Glutamatergic neuron (in vitro differentiated cells): ENCODE results near the gene TH. TPM values are rescaled to one million over a fixed set of nuclear protein-coding genes. Genes with fewer than 3 reads are reported as not detected.

Source experiments
- DNase-seq: peaks from one replicate; pipeline ENCODE4 v3.0.0; 2022
- H3K27ac Mint-ChIP-seq: one replicate; pipeline ENCODE4 v1.8.0; 2020; ENCODE audit warnings: mild to moderate bottlenecking, mixed read lengths, inconsistent platforms; ENCODE audit not compliant: unreplicated experiment
- H3K27me3 Mint-ChIP-seq: one replicate; pipeline ENCODE4 v1.8.0; 2020; ENCODE audit warnings: mild to moderate bottlenecking, moderate library complexity, mixed read lengths, inconsistent platforms; ENCODE audit not compliant: unreplicated experiment
- H3K36me3 Mint-ChIP-seq: one replicate; pipeline ENCODE4 v1.8.0; 2020; ENCODE audit warnings: mild to moderate bottlenecking, mixed read lengths, inconsistent platforms; ENCODE audit not compliant: unreplicated experiment
- H3K4me1 Mint-ChIP-seq: one replicate; pipeline ENCODE4 v1.8.0; 2020; ENCODE audit warnings: mild to moderate bottlenecking, low read depth, mixed read lengths, inconsistent platforms; ENCODE audit not compliant: unreplicated experiment
- H3K4me3 Mint-ChIP-seq: one replicate; pipeline ENCODE4 v1.8.0; 2020; ENCODE audit warnings: mild to moderate bottlenecking, mixed read lengths, inconsistent platforms; ENCODE audit not compliant: unreplicated experiment
- H3K9me3 Mint-ChIP-seq: one replicate; pipeline ENCODE4 v1.8.0; 2020; ENCODE audit warnings: mild to moderate bottlenecking, moderate library complexity, mixed read lengths, inconsistent platforms; ENCODE audit not compliant: unreplicated experiment
- total RNA-seq: library from RNA; stranded (reverse); fragmentation: NEBNext Ultra II Directional; extraction: Animal tissue kit (Norgen Biotek cat#: 25700); gene quantifications from one replicate; pipeline ENCODE4 v1.2.1, GENCODE V29; 2021; ENCODE audit not compliant: unreplicated experiment
- TF ChIP-seq, protein P1 (sequence below): fragments of 200-600 bp; sonication (generic); IDR thresholded peaks from one replicate; pipeline ENCODE4 v1.5.0; 2021; ENCODE audit not compliant: partially characterized antibody, unreplicated experiment

TH gene
- total RNA-seq, 1 donor from 2014 or later, result not detected

DNA sequence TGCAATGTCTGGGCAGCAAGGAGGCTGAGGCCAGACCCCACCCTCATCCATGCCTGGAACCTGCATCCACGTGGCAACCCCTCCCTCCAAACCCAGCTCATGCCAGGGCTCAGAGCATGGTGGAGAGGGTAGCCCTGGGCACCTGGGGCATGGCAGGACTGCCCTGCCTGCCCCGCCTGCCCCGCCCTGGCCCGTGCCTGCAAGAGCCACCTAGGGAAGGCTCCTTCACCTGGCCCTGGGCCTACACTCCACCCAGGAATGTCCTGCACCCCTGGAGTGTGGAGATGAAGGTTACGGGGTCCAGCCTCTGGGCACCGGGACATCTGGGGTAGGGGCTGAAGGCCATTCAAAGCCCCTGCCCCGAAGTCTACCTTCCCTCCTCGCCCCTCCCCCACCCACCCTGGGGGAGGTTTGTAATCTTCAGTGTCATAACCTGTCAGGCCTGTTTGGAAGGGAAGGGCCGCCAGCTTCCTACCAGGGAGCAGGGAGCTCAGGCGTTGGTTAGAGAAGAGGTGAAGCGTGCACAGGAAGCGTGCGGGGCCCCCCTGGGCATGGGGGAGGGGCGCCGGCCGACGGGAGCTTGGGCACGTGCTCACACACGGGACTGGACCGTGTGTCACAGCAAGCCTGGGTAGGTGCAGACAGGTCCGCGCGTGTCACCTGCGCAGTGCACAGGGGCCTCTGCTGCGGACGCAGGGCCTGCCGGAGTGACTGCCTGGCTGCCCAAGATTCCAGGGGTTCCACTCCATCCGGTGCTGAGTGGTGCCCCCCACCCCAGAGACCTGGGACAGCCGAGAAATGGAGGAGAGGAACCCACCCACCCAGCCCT lies 30.7 kb upstream of the TH start:
- Mint-ChIP-seq H3K36me3 (no peaks in the 10 kb centered on the region), H3K9me3 (peaks cover 1% of the 10 kb centered on the region), H3K4me3 (no peak overlapping the region), H3K27ac (no peak overlapping the region), H3K27me3 (peaks cover 4% of the 10 kb centered on the region), H3K4me1 (peaks cover 3% of the 10 kb centered on the region)
- no peak for DNase-seq
- TF ChIP-seq, protein P1, sequence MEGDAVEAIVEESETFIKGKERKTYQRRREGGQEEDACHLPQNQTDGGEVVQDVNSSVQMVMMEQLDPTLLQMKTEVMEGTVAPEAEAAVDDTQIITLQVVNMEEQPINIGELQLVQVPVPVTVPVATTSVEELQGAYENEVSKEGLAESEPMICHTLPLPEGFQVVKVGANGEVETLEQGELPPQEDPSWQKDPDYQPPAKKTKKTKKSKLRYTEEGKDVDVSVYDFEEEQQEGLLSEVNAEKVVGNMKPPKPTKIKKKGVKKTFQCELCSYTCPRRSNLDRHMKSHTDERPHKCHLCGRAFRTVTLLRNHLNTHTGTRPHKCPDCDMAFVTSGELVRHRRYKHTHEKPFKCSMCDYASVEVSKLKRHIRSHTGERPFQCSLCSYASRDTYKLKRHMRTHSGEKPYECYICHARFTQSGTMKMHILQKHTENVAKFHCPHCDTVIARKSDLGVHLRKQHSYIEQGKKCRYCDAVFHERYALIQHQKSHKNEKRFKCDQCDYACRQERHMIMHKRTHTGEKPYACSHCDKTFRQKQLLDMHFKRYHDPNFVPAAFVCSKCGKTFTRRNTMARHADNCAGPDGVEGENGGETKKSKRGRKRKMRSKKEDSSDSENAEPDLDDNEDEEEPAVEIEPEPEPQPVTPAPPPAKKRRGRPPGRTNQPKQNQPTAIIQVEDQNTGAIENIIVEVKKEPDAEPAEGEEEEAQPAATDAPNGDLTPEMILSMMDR, result no peak

DNA sequence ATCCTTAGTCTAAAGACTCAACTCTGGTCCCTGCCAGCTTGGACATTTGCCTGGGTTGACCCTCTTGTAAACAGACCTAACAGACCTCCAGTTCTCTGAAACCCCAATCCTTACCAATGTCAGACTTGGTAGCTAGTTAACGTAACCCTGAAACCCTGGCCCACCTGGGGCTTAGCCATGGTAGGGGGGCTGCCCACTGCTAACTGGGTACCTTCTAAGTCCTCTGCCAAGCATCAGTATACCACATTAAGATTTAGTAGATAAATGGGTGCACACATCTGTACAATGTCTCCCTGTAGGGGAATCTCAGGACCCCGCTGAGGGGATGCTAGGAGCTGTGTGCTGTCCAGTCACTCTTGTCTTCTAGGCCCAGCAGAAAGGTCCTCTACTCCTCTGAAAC lies 29.9 kb upstream of the TH start:
- H3K27ac Mint-ChIP-seq, result no peak overlapping the region
- no peak overlapping the region for H3K4me3 Mint-ChIP-seq
- H3K27me3 Mint-ChIP-seq, result peaks cover 9% of the 10 kb centered on the region
- TF ChIP-seq, protein P1, result no peak
- peaks cover 3% of the 10 kb centered on the region for H3K4me1 Mint-ChIP-seq
- no peaks in the 10 kb centered on the region for H3K36me3 Mint-ChIP-seq
- peaks cover 7% of the 10 kb centered on the region for H3K9me3 Mint-ChIP-seq
- DNase-seq, result no peak

DNA sequence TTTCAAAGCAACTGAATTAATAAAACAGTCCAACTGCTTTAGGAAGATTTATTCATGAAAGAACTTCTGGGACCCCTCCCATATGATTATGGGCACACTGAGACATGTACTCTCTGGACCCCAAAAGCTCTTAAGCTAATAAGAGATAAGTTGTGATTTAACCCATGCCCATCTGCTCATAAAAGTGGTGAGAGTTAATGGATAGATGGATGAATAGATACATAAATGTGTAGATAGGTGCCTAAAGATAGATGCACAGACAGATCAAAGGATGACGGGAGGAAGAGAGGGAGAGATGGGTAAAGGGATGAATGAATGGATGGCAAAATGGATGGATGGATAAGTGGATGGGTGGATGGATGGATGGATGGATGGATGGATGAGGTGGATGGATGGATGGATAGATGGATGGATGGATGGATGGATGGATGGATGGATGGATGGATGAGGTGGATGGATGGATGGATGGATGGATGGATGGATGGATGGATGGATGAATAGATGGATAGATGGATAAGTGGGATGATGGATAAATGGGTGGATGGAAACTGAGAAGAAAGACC lies 29.4 kb upstream of the TH start:
- Mint-ChIP-seq H3K9me3 (peaks cover 12% of the 10 kb centered on the region), H3K27ac (no peak overlapping the region), H3K4me3 (no peak overlapping the region), H3K27me3 (peaks cover 9% of the 10 kb centered on the region), H3K36me3 (no peaks in the 10 kb centered on the region), H3K4me1 (peaks cover 3% of the 10 kb centered on the region)
- TF ChIP-seq, protein P1, result no peak
- no peak for DNase-seq

DNA sequence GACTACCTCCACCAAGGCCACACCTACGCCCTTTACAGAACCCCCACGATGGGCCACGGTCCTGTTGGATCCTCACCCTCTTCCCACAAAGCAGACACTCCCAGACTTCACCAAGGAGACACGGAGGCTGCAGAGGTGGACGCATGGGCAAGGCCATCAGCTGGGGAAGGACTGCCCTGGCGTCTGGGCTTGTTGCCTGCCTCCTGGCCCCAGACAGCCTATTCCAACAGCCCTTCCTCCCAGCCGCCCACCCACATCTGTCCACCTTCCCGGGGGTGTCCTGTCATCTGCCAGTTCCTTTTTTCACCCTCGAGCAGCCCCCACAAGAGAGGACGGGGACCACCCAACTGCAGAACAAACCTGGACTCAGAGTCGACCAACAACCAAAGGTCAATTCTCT lies 28.9 kb upstream of the TH start:
- DNase-seq, result peak; percentile 10
- H3K9me3 Mint-ChIP-seq, result peaks cover 12% of the 10 kb centered on the region
- TF ChIP-seq, protein P1, result no peak
- no peak overlapping the region for H3K27ac Mint-ChIP-seq
- peaks cover 9% of the 10 kb centered on the region for H3K27me3 Mint-ChIP-seq
- H3K36me3 Mint-ChIP-seq, result no peaks in the 10 kb centered on the region
- H3K4me1 Mint-ChIP-seq, result peaks cover 3% of the 10 kb centered on the region
- H3K4me3 Mint-ChIP-seq, result no peak overlapping the region
